GM21737 (cell line): ENCODE data around the gene ARMH3.

ENCODE experiments used
- ATAC-seq: cut with Tn5 transposase; IDR thresholded peaks from one replicate; pipeline ENCODE4 v1.9.1; 2021; ENCODE audit warnings: mild to moderate bottlenecking, moderate library complexity; ENCODE audit not compliant: unreplicated experiment

ARMH3 gene

GRCh38 chr10:101902032-101902819 is 153.7 kb downstream of the ARMH3 start:
- no peak for ATAC-seq

GRCh38 chr10:101901340-101901739 is 154.6 kb downstream of the ARMH3 start:
- ATAC-seq, result peak; percentile 58

GRCh38 chr10:101897633-101898032 is 158.3 kb downstream of the ARMH3 start:
- no peak for ATAC-seq

- ATAC-seq, result no peak
Measured at GRCh38 chr10:101896225-101896877, 159.6 kb downstream of the ARMH3 start.

- ATAC-seq, result no peak
Measured at GRCh38 chr10:101895781-101896180, 160.2 kb downstream of the ARMH3 start.

- ATAC-seq, result no peak
Measured at GRCh38 chr10:101894742-101895141, 161.2 kb downstream of the ARMH3 start.

GRCh38 chr10:101894266-101894665 is 161.7 kb downstream of the ARMH3 start:
- no peak for ATAC-seq

GRCh38 chr10:101893510-101894120 is 162.4 kb downstream of the ARMH3 start:
- ATAC-seq, result no peak

GRCh38 chr10:101892782-101893391 is 163.1 kb downstream of the ARMH3 start:
- no peak for ATAC-seq

GRCh38 chr10:101889256-101890210 is 166.4 kb downstream of the ARMH3 start:
- ATAC-seq, result no peak

GRCh38 chr10:101888251-101888949 is 167.6 kb downstream of the ARMH3 start:
- no peak for ATAC-seq

- ATAC-seq, result no peak
Measured at GRCh38 chr10:101887775-101888174, 168.2 kb downstream of the ARMH3 start.

- no peak for ATAC-seq
Measured at GRCh38 chr10:101886521-101887312, 169.3 kb downstream of the ARMH3 start.

- no peak for ATAC-seq
Measured at GRCh38 chr10:101881036-101881774, 174.8 kb downstream of the ARMH3 start.

GRCh38 chr10:101880232-101880573 is 175.8 kb downstream of the ARMH3 start:
- no peak for ATAC-seq

GRCh38 chr10:101879456-101880231 is 176.3 kb downstream of the ARMH3 start:
- ATAC-seq, result no peak

- no peak for ATAC-seq
Measured at GRCh38 chr10:101878869-101879268, 177.1 kb downstream of the ARMH3 start.
